NCI-H226 (cell line): ENCODE measurements around the gene PGS1.
"Not testable (repeated sequence)": the region's sequence is repeated elsewhere in the genome, so short reads cannot be mapped to it uniquely, and the experiment has no call there.

Experiments used
- DNase-seq: peaks from one replicate; pipeline ENCODE4 v3.0.0-alpha.2; 2015

The PGS1 gene

GRCh38 chr17:78450696-78451345 is 72.4 kb downstream of the PGS1 start:
- no peak for DNase-seq

- DNase-seq: no peak
These were observed 73.3 kb downstream of the PGS1 start for GRCh38 chr17:78451753-78452152.

- no peak for DNase-seq
These were observed 75.9 kb downstream of the PGS1 start for GRCh38 chr17:78454346-78454745.

GRCh38 chr17:78458091-78458490 is 79.6 kb downstream of the PGS1 start:
- DNase-seq: no peak

GRCh38 chr17:78458736-78459335 is 80.4 kb downstream of the PGS1 start:
- DNase-seq: no peak

GRCh38 chr17:78459696-78460095 is 81.2 kb downstream of the PGS1 start:
- no peak for DNase-seq

GRCh38 chr17:78460176-78460675 is 81.8 kb downstream of the PGS1 start:
- no peak for DNase-seq

GRCh38 chr17:78460951-78461798 is 82.7 kb downstream of the PGS1 start:
- DNase-seq: no peak

GRCh38 chr17:78461799-78462053 is 83.3 kb downstream of the PGS1 start:
- DNase-seq: no peak

GRCh38 chr17:78462148-78462547 is 83.7 kb downstream of the PGS1 start:
- no peak for DNase-seq

- DNase-seq: not testable (repeated sequence)
These were observed 87.8 kb downstream of the PGS1 start for GRCh38 chr17:78466109-78466785.

- DNase-seq: no peak
These were observed 88.6 kb downstream of the PGS1 start for GRCh38 chr17:78466786-78467715.

GRCh38 chr17:78468366-78468765 is 89.9 kb downstream of the PGS1 start:
- no peak for DNase-seq

- DNase-seq: no peak
These were observed 91.0 kb downstream of the PGS1 start for GRCh38 chr17:78469443-78469842.

- no peak for DNase-seq
These were observed 93.2 kb downstream of the PGS1 start for GRCh38 chr17:78471635-78472034.

GRCh38 chr17:78472035-78472905 is 93.8 kb downstream of the PGS1 start:
- DNase-seq: no peak

GRCh38 chr17:78473951-78474613 is 95.6 kb downstream of the PGS1 start:
- DNase-seq: no peak
